ENCODE measurements around the gene DOCK3. TPM values are rescaled to one million over a fixed set of nuclear protein-coding genes. Genes with fewer than 3 reads are reported as not detected.
"Not testable (repeated sequence)": the region's sequence is repeated elsewhere in the genome, so short reads cannot be mapped to it uniquely, and the experiment has no call there.

The DOCK3 gene
- total and polyA plus RNA-seq, 9 donors: 0.04 to 0.71 (median 0.27) TPM; not detected in 1

GRCh38 chr3:50930371-50931208, 255.9 kb downstream of the DOCK3 start:
- 79 to 82% (median 80%) methylated on average over 18 to 20 of the region's 20 CpGs for WGBS, 3 donors

GRCh38 chr3:50932918-50933317, 258.2 kb downstream of the DOCK3 start:
- DNase-seq; H3K36me3 ChIP-seq; H3K4me3 ChIP-seq; H3K9me3 ChIP-seq; H3K4me1 ChIP-seq (ENCODE audit: insufficient read depth); intact Hi-C loops (cut with DNase I); H3K27me3 ChIP-seq; H3K27ac ChIP-seq: not testable (repeated sequence)
- 48 to 69% (median 56%) methylated on average over 2 of the region's 2 CpGs for WGBS, 3 donors

More at GRCh38 chr3:50930371-50931208, 255.9 kb downstream of the DOCK3 start:
- intact Hi-C loops (cut with DNase I): no loop called here
- no peaks in the 10 kb centered on the region for H3K36me3 ChIP-seq
- H3K27ac ChIP-seq: no peak overlapping the region
- DNase-seq: no peak
- H3K4me1 ChIP-seq (ENCODE audit: insufficient read depth): no peaks in the 10 kb centered on the region
- no peaks in the 10 kb centered on the region for H3K9me3 ChIP-seq
- TF ChIP-seq EP300 (IDR thresholded peaks at IDR 0.05): no peak
- TF ChIP-seq CTCF (IDR thresholded peaks at IDR 0.05): no peak
- no peak for TF ChIP-seq POLR2A (IDR thresholded peaks at IDR 0.05)
- no peaks in the 10 kb centered on the region for H3K27me3 ChIP-seq
- no peak overlapping the region for H3K4me3 ChIP-seq

- Histone ChIP-seq H3K4me3 (no peak overlapping the region), H3K27me3 (no peaks in the 10 kb centered on the region), H3K27ac (no peak overlapping the region), H3K4me1 (ENCODE audit: insufficient read depth) (no peaks in the 10 kb centered on the region), H3K36me3 (no peaks in the 10 kb centered on the region), H3K9me3 (no peaks in the 10 kb centered on the region)
- intact Hi-C loops (cut with DNase I): no loop called here
- 86 to 96% (median 87%) methylated on average over 2 of the region's 2 CpGs for WGBS, 3 donors
- DNase-seq: no peak
- TF ChIP-seq POLR2A (IDR thresholded peaks at IDR 0.05): no peak
- no peak for TF ChIP-seq EP300 (IDR thresholded peaks at IDR 0.05)
- TF ChIP-seq CTCF (IDR thresholded peaks at IDR 0.05): no peak
Measured at GRCh38 chr3:50936389-50936788, 261.7 kb downstream of the DOCK3 start.

- TF ChIP-seq EP300 (IDR thresholded peaks at IDR 0.05) (no peak), CTCF (IDR thresholded peaks at IDR 0.05) (no peak), POLR2A (IDR thresholded peaks at IDR 0.05) (no peak)
- no peak overlapping the region for H3K4me3 ChIP-seq
Measured at GRCh38 chr3:50947419-50947818, 272.7 kb downstream of the DOCK3 start.

GRCh38 chr3:50950591-50950990, 275.9 kb downstream of the DOCK3 start:
- 32 to 47% (median 45%) methylated on average over 2 of the region's 2 CpGs for WGBS, 3 donors
- intact Hi-C loops (cut with DNase I): no loop called here
- H3K4me1 ChIP-seq (ENCODE audit: insufficient read depth): no peaks in the 10 kb centered on the region
- no peaks in the 10 kb centered on the region for H3K27me3 ChIP-seq
- H3K4me3 ChIP-seq: no peak overlapping the region
- H3K27ac ChIP-seq: no peak overlapping the region
- H3K9me3 ChIP-seq: no peaks in the 10 kb centered on the region
- DNase-seq: no peak
- no peaks in the 10 kb centered on the region for H3K36me3 ChIP-seq
- TF ChIP-seq CTCF (IDR thresholded peaks at IDR 0.05): no peak
- TF ChIP-seq POLR2A (IDR thresholded peaks at IDR 0.05): no peak
- no peak for TF ChIP-seq EP300 (IDR thresholded peaks at IDR 0.05)

More at GRCh38 chr3:50947419-50947818, 272.7 kb downstream of the DOCK3 start:
- intact Hi-C loops (cut with DNase I): no loop called here
- H3K36me3 ChIP-seq: no peaks in the 10 kb centered on the region
- no peaks in the 10 kb centered on the region for H3K4me1 ChIP-seq (ENCODE audit: insufficient read depth)
- H3K9me3 ChIP-seq: no peaks in the 10 kb centered on the region
- H3K27me3 ChIP-seq: no peaks in the 10 kb centered on the region
- no peak overlapping the region for H3K27ac ChIP-seq
- WGBS, 3 donors: 84 to 91% (median 88%) methylated on average over 2 of the region's 2 CpGs
- no peak for DNase-seq

Data from ovary (tissue), 9 donors.